NCI-H2227 treated with DMSO at 0.1 percent for 48 hours (cell line): ENCODE measurements around the gene SEMA3G.

Source experiments
- DNase-seq: peaks from one replicate; lab custom pipeline; 2025; lab: John Stamatoyannopoulos, UW

The SEMA3G gene

DNA sequence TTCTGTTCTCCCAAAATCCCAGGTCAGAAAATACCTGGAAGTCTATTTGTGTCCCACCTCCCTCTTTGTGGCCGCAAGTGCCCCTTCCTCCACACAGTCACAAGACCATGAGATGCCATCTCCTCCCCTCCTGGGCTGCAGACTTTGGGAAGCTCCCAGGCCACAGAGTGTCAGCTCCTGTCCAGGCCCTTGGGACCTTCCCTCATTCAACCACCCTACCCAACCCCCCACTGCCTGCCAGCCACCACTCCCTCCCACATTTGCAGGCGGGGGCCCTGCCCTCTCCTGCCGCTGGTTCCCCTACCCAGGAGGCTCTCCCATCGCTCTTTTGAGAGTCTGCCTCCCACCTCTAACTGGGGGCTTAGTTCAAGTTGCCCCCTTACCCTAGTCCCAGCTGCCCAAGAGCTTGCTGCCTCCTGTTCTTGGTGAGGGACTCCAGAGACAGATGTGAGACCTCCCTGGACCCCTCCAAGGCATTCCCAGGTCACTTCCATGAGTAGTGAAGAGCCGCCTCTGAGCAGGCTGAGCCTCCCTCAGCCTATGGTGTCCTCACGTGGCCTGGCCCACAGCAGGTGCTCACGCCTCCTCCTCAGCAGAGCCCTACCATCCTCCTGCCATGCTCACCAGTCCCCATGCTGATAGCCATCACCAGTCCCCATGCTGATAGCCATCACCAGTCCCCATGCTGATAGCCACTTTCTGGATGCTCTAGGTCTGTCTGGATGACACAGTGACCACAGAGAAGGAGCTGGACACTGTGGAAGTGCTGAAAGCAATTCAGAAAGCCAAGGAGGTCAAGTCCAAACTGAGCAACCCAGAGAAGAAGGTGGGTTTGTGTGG lies 34.4 kb upstream of the SEMA3G start:
- no peak for DNase-seq

DNA sequence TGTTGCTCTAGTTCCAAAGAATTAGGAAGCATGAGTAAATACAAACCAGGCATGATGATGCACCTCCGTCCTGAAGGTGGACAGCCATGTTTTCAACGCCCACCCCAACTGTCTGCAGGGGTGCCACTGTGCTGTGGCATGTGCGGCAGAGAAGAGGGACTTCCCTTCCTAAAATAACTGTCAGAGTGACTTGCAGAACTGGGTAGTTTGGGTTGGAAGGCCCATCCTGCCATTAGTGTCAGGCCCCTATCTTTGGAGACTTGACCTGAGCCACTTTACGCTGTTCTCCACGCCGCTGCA lies 32.8 kb upstream of the SEMA3G start:
- no peak for DNase-seq

DNA sequence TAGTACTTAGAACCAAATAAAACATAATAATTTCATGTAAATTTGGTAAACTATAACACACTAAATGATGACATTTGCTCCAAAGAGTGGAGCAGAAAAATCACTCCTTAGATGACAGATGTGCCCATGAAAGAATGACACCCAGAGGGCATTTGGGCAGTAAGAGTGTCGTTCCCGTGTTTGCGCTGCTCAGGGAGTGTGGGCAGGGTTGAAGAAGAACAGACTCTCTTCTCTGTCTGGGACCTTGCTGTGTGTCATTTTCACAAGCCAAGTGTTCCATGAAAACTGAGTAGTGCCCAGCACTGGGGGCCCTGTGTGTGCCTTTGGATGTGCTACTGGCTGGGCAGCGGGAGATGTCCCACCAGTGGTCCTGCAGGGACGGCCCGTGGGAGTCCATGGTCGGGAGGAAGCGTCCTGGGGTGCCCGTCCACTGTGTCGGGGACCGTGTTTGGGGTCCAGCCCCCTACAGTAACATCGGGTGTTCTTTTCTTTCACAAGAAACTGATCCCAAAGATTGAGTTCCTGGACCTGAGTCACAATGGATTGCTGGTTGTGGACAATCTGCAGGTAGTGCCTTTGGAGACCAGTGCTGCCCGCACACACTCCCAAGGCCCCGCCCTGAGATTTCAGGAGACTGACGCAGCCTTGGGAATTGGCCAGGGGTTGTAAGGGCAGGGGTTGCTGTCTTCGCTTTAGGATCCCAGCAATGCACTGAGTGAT lies 32.3 kb upstream of the SEMA3G start:
- no peak for DNase-seq

DNA sequence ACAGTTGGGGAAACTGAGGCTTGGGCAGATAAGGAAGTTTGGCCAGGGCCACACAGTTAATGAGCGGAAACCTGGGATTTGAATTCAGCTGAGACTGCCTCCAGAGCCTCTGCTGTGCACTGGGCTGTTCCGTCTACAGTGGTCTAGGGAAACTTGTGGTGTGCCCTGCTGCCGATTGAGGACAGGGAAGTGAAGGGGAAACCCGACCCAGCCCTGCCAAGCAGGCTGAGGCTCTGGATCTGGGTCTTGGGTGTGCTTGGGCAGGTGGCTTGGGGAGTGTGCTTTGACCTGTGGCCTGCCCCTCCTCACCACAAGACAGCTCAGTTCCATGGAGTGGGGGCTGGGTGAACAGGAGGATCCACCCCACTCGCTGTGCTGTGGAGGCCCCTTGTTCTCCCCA lies 28.1 kb upstream of the SEMA3G start:
- no peak for DNase-seq

DNA sequence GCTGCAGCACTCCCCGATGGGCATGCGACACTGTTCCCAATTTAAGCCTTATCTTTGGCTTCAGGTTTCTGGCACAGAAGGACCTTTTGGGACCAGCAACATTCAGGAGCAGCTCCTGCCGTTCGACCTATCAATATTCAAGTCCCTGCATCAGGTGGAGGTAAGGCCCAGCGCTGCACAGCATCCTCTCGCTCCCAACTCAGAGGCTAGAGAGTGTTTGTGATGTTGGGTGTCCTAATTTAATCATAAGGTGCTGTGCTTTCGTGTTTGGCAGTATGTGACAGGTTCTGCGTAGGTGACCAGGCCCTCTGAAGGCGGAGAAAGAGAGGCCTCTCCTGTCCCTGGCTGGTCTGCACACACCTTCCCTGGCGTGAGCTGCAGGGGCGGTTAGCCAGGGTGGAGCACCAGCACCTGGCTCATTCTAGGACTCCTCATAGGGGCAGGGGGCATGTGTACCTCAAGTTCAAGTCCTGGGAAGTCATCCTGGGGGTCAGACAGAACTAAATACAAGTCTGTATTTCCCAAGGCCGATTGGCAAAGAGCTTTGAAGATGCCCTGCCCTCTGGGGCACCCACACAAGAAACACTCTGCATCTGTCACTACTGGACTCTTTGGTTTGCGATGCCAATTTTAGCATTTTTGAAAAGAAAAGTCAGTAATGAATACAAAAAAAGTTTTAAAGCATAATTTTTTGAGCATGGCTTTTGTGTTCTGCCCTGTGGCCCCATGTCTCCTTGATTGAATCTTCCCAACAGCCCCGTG lies 27.5 kb upstream of the SEMA3G start:
- DNase-seq = no peak

DNA sequence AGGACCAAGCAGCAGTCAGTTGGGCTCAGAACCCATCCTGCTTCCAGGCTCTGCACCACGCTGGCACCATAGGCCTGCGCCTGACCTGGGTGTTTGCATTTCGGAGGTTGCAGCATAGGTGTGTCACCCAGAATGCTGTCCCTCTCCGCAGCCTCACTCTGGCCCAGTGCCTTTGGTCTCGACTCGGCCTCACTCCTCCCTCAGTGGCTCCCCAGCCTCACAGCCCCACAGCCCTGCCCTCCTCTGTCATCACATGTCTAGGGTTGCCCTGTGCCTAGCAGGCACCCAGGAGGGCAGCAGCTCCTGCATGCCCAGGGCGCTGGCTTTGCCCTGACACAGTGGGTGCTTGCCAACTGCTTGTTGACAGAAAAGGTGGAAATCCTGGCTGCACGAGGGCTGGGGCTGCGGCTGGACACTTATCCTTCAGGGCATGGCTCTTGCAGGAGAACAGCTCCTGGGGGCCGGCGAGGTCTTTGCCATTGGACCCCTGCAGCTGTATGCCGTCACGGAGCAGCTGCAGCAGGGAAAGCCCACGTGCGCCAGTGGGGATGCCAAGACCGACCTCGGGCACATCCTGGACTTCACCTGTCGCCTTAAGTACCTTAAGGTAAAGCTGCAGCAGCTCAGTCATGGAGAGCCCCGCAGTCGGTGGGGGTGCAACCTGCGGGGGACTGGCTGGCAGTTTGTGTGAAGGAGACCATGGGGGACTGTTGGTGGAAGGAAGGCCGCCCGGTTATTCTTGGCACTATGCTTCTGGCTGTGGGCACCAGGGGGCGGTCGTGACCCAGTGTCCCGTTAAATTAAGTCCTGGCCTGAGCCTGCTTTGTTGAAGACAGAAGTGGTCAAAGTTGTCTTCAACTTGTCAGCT lies 26.7 kb upstream of the SEMA3G start:
- no peak for DNase-seq

DNA sequence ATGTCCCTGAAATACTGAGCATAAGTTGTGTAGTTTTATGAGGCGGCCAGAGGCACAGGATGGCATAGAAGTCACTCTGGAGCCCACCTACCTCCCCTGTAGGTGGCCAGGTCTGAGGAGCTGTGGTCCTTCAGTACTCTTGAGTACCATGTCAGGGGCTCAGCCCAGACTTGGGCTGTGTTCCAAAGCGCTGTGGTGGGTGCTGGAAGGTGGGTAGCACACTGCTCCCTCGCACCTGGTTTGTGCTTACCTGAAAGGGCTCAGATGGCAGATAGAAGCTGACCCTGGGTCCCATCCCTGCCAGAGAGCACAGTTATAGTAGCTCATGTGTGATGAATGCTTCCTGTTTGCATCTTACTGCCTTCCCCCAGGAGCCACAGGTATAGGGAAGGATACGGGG lies 26.0 kb upstream of the SEMA3G start:
- DNase-seq = no peak

DNA sequence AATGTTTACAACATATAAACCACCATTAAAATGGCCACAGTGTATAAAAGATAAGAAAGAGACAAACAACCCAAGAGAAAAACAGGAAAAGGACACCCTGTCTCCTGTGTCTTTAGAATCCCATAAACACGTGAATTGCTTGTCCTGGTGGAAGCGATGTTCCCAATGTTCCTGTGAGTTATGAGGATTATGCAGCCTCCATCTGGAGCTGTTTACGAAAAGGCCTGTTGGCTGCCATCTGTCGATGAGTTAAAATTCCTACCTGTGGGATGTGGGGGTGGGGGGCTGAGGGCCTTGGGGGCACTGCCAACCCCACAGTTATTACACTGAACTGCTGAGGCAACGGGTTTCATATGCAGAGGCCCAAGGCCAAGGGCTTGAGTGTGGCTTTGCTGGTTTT lies 24.1 kb upstream of the SEMA3G start:
- no peak for DNase-seq

DNA sequence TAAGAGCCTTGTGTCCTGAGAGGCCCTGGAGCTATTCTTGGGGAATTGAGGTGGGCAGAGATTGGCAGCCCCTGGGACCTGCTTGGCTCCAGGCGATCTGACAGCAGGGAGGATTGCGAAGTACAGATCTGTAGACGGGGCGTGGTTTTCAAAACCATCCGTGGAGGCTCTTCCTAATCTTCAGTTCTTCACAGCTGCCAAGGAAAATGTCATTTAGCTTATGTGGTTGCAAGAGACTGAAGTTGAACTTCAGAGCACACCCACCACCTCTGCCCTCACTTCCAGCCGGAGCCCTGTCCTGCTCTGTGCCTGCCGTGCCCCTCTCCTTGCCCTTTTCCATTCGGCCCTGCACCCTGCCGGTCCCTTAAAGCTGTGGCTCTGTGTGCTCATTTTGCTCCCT lies 23.4 kb upstream of the SEMA3G start:
- DNase-seq = no peak

DNA sequence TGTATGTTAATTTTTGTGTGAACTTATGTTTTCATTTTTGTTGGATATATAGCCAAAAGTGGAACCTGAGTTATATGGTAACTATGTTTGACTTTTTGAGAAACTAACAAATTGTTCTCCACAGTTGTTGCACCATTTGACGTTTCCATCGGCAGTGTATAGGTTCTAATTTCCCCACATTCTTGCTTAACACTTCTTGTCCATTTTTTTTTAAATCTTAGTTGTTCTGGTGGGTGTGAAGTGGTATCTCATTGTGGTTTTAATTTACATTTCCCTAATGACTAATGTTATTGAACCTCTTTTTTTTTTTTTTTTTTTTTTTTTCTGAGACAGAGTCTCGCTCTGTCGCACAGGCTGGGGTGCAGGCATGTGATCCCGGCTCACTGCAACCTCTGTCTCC lies 18.5 kb upstream of the SEMA3G start:
- no peak for DNase-seq

DNA sequence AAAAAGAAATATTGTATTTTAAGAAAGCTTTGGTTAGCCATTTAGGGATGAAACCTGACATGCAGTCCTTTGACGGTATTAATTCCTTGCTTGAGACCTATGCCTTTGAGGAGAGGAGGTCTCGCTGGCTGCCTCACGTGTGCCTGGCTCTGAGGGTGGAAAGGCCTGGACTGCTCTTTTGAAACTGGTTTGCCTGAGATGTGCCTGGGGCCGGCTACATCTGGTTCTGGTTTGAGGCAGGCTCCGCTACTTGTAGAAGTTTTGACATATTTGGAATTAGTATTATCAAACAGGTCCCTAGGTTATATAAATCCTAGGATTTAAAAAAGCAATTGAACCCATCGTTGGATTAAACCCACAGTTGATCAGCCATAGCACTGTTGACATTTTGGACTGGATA lies 17.0 kb upstream of the SEMA3G start:
- no peak for DNase-seq

DNA sequence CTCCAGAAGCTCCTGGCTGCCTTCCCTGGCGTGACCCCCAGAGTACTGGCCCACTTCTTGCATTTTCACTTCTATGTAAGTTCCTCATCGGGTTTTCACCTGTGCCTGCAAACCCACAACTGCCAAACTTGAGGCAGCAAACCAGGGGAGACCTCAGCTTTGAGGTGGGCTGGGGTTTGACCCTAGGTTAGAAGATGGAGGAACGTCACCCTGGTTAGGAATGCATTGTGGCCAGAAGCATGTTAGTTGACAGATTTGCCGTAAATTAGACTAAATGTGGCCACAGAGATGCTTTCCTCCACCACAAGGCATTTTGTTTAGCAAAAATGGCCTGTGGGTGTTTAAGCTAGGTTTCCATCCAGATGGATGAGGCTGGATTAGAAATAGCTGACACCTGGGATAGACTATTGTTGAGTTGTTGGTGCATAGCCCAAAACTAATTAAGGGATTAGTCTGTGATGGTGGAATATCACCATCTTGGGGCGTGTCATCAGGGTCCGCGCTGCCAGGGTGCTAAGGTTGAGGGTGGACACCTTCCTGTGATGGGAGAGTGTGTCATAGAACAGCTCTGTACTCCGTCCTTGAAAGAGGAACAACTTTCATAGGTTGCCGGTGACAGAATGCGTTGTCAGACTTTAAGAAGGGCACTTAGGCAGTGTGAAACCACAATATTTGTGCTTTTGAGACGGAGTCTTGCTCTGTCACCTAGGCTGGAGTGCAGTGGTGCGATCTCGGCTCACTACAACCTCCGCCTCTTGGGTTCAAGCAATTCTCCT lies 14.1 kb upstream of the SEMA3G start:
- no peak for DNase-seq

DNA sequence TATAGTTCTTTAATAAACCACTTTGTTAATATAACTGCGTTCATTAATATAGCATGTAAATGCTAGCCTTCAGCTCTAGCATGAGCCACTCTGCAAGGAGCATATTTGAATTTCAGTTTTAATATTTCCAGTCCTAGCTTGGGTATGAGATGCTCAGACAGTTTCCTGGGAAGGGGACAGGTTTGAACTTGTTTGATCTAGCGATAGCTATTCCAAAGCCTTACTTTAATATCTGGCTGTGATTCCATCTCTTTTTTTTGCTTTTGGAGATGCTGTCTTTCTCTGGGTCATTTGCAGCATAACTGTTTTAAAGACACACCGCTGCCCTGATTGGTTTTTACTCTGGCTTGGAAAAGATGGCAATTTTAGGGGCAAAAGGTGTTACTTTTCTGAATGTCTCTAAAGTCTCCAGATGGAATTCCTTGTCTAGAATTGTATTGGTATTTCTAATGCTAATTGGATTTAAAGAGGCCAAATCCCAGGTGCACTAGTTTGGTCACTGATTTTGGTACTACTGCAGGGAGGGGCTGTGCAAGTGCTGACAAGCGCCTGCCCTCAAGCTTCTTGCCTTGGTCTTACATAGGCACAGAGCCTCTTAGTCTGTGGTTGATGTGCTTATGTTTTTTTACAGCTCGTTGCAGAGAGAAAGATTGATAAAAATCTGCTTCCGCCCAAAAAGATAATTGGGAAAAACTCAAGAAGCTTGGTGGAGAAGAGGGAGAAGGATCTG lies 13.3 kb upstream of the SEMA3G start:
- DNase-seq = no peak

DNA sequence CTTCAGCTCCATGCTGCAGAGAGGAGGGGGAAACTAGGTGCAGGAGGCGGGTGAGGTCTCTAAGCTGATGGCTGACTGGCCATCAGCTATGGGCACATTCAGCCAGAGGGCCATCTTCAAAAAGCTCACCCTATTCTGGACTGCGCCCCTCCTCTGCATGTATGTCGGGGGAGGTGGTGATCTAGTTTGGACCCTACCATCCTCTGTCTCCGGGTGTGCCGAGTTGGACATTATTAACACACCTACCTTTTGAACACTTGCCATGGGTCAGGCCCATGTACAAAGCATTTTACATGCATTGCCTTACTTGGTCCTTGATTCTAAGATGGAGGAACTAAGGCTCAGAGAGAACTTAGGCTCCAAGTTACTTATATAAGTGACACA lies 11.9 kb upstream of the SEMA3G start:
- DNase-seq = no peak

DNA sequence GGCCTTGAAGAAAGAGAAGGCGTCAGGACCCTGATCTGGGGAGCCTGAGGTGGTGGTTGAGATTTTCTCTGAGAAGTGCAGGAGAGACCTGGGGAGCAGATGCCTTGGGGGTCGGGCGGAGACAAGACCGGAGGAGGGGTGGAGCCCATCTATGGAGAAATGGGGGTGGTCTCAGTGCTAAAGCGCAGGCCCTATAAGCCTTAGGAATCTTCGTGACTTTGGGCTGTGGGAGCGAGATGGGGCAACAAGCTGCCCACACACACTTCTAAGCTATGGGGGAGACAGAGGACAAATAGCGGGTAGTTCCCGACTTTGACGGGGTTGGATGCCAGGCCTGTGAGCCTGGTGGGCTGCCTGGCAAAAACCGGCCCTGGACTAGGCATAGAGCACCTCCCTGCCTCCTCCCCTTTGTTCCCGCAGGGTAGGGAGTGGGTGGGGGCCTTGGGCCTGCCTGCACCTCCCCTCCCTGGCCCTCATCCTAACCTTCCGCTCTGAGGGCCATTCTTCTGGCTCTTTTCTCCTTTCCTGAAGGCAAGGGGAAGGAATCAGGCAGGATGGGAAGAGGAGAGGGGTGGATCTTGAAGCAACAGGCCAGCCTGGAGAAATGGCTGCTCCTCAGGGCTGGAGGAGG lies 11.4 kb upstream of the SEMA3G start:
- no peak for DNase-seq

DNA sequence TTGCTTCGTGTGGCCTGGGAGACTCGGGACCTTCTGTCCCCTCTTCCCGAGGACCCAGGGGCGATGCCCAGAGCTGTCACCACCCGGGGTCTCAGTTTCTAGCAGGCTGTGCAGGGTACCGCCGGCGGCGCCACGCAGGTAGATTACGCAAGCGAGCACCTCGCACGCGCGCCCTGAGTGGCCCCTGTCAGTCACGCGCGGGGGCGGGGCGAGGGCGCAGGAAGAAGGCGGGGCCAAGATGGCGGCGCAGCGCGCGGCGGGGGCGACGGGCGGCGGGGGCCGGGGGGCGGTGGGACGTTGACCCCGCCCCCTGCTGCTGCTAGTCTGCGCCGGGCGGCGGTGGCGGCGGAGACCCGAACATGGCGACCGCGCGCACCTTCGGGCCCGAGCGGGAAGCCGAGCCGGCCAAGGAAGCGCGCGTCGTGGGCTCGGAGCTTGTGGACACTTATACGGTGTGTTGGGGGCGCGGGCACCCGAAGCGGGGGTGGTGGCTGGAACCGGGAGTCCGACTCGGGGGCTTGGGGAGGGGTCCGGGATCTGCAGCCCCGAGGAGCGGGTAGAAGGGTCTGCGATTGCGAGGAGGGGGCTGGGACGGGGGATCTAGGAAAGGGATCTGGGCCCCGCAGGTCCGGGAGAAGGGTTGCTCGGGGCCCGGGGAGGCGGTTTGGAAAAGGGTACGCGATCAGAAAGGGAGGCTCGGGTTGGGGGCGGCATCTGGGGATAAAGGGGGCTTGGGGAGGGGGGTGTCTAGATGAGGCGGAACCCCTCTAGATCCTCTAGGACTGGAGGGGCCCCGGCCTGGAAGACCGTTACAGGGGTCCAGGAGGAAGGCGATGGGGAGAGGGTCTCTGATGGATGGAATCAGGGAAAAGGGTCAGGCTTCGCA lies 10.6 kb upstream of the SEMA3G start, which contains the start of gene NISCH:
Gene NISCH (plus strand): TSS at position 322 of the 886 bp plus-strand sequence. CDS start 38 bp downstream, at position 360.
- DNase-seq = peak; percentile 76

DNA sequence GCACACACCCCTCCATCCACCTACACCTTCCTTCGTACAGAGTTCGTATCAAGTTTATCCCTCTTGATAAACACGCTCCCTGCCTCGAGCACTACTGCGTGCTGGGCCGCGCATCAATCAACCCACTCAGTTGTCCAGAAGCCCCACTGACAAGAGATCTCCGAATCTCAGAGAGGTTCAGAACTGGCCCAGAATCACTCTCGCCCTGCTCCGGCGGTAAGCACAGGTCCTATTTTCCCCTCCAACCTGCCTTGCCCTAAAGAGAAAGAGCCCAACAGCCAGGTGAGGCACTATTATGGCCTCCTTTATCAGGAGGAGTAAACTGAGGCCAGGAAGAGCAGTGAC lies 10.0 kb upstream of the SEMA3G start:
- no peak for DNase-seq

DNA sequence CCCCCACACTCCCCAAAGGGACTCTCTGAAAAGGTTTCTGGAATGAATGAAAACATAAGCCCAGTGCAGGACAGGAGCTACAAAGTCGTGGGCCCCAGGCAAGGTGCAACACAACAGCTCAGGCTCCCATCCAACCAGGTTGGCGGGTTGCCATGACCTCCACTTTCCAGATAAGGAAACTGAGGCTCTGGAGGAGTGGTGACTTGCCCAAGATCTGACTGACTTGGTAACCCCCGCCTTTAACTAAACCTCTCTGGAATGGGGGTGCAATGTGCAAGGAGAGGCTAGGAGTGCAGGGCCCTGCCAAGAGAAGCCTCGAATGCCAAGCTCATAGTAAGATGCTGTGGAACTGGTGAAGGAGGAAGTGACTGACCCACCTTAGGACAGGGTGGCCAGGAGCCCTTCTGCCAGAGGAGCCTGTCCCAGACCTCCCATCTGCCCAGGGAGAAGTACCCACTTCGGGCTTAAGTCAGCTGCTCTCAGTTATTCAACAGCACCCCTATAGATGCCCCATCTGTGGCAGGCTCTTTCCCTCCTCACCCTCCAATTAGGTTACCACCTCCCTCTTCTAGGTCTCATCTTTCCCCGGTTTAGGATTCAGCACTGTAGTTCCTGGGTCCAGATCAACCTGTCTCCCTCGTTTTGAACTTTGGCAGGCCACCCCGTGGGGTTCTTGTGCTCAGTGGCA lies 9.5 kb upstream of the SEMA3G start:
- DNase-seq = no peak
